GM08714 (cell line): ENCODE measurements around the gene CCNT1.
"Not testable (repeated sequence)": the region's sequence is repeated elsewhere in the genome, so short reads cannot be mapped to it uniquely, and the experiment has no call there.

Experiments used
- H3K4me3 ChIP-seq: fragments of 200-500 bp; sonication (Bioruptor generic); 2 replicates; pipeline ENCODE4 v1.5.1; 2014; ENCODE audit warnings: mild to moderate bottlenecking, low read length, inconsistent platforms
- ZNF274 ChIP-seq: IDR thresholded peaks from 2 replicates; pipeline ENCODE4 v1.6.1; 2012; ENCODE audit warnings: mild to moderate bottlenecking, low read depth, low read length

Gene CCNT1

DNA sequence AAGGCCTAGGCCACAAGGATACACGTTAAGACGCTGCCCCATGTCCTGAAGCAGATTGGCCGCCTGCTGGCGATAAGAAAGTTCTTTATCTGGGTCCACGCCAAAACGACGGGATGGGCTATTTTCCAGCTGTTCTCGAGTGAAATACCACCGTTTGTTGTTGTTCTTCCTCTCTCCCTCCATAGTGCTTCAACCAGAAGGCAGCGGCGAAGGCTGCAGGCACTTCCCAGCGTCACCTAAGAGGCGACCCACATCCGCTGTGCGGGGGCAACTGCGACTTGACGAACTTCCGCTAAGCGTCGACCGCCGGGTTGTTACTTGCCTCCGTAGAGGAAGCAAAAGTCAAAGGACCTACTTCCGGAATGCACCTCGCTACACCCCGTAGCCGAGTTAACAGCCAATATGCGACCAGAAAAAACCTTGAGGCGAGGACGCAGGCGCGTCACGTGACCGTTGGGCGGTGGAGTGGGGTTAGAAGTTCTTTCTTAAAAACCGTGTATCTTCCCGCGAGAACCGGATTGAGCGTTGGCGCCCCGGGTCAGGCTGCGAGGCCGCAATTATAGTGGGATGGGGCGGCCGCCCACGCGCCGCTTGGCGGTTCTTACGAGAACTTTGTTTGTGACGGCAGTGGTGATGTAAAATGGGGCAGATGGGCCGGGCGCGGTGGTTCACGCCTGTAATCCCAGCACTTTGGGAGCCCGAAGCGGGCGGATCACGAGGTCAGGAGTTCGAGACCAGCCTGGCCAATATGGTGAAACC is at the start of gene CCNT1:
Gene CCNT1 (minus strand): TSS at position 215 of the 759 bp plus-strand sequence. CDS start 32 bp downstream, at position 183.
- peak within 1 kb of the TSS; percentile 85 for H3K4me3 ChIP-seq
- TF ChIP-seq ZNF274 = no peak

DNA sequence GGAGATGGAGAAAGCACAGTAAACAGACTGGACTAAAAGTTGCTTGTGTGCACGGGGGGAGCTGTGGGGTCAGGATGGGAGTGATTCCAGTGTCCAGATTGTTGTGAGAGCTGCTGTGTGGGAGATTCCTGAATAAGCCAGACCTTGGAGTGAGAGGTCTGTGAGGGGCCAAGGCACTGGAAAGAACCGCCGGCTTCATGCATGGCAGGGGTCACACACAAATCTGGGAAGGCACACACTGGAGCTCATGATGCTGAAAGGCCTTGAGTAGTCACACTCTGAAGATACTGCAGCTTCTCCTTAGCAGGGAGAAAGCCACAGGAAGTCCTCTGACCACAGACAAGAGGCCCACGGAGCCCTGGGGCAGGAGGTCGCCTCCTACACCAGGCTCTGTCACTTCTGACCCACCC is 49.3 kb upstream of the CCNT1 start:
- H3K4me3 ChIP-seq = no peak overlapping the region

DNA sequence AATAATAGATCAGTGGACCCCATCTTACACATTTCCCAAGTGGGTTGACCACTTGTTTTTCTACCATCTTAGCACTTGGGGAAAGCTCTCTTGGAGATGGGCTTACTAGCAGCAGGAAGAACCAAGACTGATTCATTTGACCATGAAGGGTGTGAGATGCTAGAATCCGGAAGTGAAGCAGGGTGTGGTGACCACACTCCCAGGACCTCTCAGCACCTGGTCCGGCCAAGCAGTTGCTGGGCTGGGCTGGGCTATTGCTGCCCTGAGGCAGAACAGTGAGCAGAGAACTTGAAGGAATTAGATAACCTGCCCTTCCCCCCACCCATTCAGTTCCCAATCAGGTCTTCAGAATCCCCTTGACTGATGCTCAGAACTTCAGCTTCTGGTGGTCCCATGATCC is 48.0 kb upstream of the CCNT1 start:
- H3K4me3 ChIP-seq = no peak overlapping the region
- no peak for TF ChIP-seq ZNF274

More for the DNA sequence above, 49.3 kb upstream of the CCNT1 start:
- no peak for TF ChIP-seq ZNF274

DNA sequence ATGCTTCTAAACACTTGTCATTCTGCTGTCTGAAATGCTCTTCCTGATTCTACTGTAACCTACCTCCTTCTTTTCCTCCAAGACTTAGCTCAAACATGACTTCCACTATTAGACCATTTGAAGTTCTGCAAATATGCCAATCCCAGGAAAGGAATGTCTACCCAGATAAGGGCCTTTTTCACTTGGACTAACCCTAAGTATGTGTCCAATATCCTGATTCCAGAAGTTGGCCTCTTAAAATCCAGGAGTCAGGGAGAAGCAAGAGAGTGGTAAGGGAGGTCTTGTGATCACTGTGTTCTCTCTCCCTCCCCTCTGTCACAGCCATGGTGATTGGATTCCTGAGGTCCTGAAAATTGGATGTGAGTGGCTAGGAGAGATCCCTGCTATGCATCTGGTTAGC is 42.2 kb upstream of the CCNT1 start:
- H3K4me3 ChIP-seq = no peak overlapping the region
- TF ChIP-seq ZNF274 = no peak

DNA sequence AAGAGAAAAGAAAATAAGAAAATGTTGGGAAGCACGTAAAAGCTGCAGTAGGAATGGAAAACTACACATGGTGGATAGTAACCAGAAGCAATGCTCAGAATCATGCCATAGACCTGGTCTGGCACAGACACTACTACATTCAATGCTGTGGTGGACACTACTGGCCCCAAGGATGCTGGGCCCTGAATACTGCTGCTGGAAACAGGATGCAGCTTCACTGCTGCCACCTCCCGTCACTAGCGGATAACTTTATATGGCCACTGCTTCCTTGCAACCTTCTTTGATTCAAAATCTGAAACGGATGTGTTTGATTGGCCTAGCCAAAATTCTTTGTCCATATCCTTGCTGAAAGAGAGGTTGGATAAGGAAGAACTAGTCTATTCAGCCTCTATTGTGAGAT is 41.7 kb upstream of the CCNT1 start:
- H3K4me3 ChIP-seq = no peak overlapping the region
- no peak for TF ChIP-seq ZNF274

DNA sequence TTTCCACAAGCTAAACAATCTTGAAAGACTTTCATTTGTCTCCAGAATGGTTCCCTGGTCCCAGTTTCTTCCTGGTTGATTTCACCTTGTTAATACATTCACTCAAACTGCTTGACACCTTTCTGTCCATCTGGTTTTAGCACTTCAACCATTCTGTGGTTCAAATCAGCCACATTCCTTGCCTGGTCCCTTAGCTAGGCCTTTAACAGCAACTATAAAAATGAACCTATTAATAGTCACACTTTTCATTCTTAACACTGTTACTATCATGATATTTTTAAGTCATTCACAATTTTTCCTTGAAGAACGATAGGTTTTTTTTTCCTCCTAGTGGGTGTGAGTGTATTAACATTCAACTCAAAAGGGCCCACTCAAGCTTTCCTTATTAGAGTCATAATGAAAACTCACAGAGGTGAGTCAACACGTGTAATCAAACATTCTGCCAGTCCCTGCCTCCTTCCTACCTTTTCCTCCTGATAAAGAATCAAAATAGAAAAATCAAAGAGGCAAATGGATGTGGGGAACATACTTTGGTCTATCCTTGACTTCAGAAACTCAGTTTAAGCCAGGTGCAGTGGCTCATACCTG is 34.4 kb upstream of the CCNT1 start:
- no peak overlapping the region for H3K4me3 ChIP-seq
- no peak for TF ChIP-seq ZNF274

DNA sequence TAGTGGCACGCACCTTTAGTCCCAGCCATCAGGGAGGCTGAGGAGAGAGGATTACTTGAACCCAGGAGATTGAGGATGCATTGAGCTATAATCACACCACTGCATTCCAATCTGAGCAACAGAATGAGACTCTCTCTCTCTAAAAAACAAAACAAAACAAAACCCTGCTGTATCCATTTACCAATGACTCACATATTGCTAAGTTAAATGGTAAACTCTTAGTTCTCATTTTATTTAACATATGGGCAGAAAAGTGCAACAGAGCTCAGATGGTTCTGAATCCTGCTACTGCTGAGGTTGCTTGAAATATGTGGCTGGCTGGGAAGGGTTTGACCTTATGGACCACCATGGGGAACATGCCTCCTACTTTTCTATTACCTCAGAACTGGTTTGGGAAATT is 33.7 kb upstream of the CCNT1 start:
- H3K4me3 ChIP-seq = no peak overlapping the region
- no peak for TF ChIP-seq ZNF274

DNA sequence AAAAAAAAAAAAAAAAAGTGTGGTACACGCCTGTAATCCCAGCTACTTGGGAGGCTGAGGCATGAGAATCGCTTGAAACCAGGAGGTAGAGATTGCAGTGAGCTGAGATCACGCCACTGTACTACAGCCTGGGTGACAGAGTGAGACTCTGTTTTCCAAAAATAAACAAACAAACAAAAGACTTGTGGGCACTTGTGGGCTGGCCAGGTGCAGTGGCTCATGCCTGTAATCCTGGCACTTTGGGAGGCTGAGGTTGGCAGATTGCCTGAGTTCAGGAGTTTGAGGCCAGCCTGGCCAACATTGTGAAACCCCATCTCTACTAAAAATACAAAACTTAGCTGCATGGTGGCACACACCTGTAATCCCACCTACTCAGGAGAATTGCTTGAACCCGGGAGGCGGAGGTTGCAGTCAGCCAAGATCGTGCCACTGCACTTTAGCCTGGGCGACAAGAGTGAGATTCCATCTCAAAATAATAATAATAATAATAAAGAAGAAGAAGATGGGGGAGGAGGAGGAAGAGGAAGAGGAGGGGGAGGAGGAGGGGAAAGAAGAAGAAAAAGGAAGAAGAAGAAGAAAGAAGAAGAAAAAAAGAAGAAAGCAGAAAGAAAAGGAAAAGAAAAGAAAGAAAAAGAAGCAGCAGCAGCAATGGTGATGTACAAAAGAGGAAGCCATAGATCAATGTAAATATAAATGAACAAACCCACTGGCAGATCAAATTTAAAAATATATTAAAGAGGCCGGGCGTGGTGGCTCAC is 27.9 kb upstream of the CCNT1 start:
- no peak overlapping the region for H3K4me3 ChIP-seq
- no peak for TF ChIP-seq ZNF274

DNA sequence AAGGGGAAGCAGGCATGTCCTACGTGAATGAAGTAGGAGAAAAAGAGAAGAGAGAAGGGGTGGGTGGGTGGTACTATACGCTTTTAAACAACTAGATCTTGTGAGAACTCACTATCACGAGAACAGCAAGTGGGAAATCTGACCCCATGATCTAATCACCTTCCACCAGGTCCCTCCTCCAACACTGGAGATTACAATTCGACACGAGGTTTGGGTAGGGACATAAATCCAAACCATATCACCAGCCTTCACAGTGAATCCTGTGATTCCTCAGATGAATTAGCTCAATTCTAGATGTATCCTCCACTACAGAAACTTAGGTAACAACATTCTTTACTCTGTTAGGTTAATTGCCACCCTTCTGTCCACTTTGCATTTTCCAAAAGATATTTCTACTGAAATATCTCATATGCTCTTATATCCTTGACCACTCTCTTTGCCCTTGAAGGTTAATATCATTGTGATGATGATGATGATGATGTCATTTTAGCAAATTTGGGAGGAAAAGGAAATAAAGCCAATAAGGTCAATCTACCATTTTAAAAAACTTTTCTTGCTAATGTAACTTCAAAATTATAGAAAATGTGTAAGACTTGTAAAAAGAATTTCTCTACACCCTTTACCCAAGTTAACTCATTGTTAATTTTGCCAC is 23.2 kb upstream of the CCNT1 start:
- no peak overlapping the region for H3K4me3 ChIP-seq
- no peak for TF ChIP-seq ZNF274

DNA sequence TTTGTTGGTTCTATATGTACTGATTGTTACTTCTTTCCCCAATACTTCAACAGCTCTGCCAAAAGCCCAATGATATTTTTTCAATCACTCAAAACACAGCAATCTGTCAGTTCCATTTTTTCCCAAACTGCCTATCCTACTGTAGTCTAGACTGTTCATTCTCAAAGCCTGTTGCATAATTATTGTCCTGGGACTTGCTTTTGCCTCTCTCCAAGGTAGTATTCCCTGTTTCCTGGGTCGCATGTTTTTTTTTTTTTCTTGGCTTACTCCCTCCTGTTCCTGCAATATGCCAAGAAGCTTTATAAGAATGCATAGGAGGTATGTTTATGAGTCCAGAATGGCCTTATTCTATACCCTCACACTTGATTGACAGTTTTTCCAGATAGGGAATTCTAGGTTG is 19.9 kb upstream of the CCNT1 start:
- H3K4me3 ChIP-seq = no peak overlapping the region
- no peak for TF ChIP-seq ZNF274

DNA sequence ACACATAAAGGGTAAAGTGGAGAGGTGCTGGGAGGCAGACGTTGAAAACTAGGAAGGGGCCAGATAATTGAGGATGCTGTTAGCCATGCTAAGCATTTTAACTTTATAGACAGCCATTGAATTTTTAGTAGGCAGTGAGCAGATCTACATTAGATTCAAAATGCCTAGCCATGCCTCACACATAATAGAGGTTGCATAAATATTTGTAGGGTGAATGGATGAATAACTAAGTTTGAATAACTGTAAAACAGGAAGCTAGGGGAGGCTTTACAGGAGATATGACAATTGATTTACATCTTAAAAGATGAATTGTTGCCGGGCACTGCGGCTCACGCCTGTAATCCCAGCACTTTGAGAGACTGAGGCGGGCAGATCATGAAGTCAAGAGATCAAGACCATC is 12.3 kb upstream of the CCNT1 start:
- H3K4me3 ChIP-seq = no peak overlapping the region
- no peak for TF ChIP-seq ZNF274

DNA sequence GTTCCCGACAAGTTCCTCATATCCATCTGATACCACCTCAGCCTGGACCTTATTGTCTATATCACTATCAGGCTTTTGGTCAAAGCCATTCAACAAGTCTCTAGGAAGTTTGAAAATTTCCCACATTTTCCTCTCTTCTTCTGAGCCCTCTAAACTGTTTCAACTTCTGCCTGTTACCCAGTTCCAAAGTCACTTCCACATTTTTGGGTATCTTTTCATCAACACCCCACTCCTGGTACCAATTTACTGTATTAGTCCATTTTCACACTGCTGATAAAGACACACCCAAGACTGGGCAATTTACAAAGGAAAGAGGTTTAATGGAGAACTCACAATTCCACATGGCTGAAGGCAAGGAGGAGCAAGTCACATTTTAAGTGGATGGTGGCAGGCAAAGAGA is 4.2 kb upstream of the CCNT1 start:
- H3K4me3 ChIP-seq = not testable (repeated sequence)

DNA sequence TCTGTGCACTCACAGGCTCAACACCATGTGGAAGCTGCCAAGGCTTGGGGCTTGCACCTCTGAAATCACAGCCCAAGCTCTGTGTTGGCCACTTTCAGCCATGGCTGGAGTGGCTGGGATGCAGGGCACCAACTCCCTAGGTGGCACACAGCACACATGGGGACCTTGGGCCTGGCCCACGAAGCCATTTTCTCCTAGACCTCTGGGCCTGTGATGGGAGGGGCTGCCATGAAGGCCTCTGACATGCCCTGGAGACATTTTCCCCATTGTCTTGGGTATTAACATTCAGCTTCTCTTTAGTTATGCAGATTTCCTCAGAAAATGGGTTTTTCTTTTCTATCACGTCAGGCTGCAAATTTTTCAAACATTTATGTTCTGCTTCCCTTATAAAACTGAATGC is 3.7 kb upstream of the CCNT1 start:
- not testable (repeated sequence) for H3K4me3 ChIP-seq

DNA sequence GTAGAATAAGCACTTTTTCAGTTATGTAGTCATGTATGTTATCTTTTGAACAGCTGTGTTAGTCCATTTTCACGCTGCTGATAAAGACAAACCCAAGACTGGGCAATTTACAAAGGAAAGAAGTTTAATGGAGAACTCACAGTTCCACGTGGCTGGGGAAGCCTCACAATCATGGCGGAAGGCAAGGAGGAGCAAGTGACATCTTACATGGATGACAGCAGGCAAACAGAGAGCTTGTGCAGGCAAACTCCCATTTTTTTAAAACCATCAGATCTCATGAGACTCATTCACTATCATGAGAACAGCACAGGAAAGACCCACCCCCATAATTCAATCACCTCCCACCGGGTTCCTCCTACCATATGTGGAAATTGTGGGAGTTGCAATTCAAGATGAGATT is 2.5 kb upstream of the CCNT1 start:
- H3K4me3 ChIP-seq = not testable (repeated sequence)

DNA sequence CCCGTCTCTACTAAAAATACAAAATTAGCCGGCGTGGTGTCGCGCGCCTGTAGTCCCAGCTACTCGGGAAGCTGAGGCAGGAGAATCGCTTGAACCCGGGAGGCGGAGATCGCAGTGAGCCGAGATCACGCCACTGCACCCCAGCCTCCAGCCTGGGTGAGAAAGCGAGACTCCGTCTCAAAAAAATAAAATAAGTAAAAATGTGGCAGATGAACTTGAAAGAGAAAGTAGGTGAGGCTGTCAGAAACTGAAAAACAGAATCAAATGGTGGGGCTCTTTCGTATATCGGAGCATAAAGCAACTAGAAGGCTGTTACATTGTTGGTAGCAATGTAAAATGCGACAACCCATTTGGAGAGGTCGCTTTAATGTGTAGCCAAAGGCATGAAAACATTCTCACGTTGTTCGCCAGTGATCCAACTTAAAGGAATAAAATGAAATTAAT is 767 bp upstream of the CCNT1 start:
- no peak for TF ChIP-seq ZNF274
- peak overlapping the region; percentile 84 for H3K4me3 ChIP-seq
